HepG2 (cell line): ENCODE results near the gene DNASE2B. TPM values are rescaled to one million over a fixed set of nuclear protein-coding genes. Genes with fewer than 3 reads are reported as not detected.

Source experiments
- ATAC-seq: fragments of 200-7000 bp; cut with Tn5 transposase; 3 replicates; pipeline ENCODE4 v1.9.1; 2020; ENCODE audit warnings: mild to moderate bottlenecking, moderate library complexity
- BruUV-seq: library from RNA; stranded (reverse); fragments of 400-500 nt; replicated peaks from 2 replicates; lab custom pipeline; 2021; lab: Mats Ljungman, UMichigan
- CTCF ChIA-PET: fragments of 300-600 bp; formaldehyde crosslinking; extraction: SDS; loops from one replicate; lab custom pipeline; 2021; ENCODE audit warnings: low total read pairs, inconsistent platforms, low intra/inter-chr PET ratio; lab: Yijun Ruan, JAX
- POLR2A ChIA-PET: fragments of 350-600 bp; sonication (Branson Sonifier 250); formaldehyde crosslinking; loops from one replicate; lab custom pipeline; 2020; ENCODE audit warnings: antibody characterized with exemption, inconsistent platforms; lab: Yijun Ruan, JAX
- DNase-seq: peaks from one replicate; pipeline ENCODE4 v3.0.0-alpha.2; 2015; ENCODE audit warnings: low spot score
- FAIRE-seq: peaks from 3 replicates; lab custom pipeline; 2011; peaks lifted over from hg19 to GRCh38; lab: Jason Lieb, UNC
- H2AFZ ChIP-seq: one replicate; pipeline ENCODE4 v1.6.1; 2011; ENCODE audit warnings: low read length, inconsistent platforms
- H3K27ac ChIP-seq: fragments of 300-600 bp; 3 replicates; pipeline ENCODE4 v1.8.0; 2011; ENCODE audit warnings: mixed run types, mild to moderate bottlenecking, mixed read lengths, low read length, inconsistent platforms; ENCODE audit not compliant: insufficient read depth; ENCODE audit errors: extremely low read length
- H3K27me3 ChIP-seq, 2 experiments: fragments of 200-600 bp in 1 of 2; 2 replicates in 1 of 2; 3 replicates in 1 of 2; pipeline versions ENCODE4 v1.6.0 to v1.8.0; 2011; ENCODE audit warnings: low read length in 2 of 2, mild to moderate bottlenecking in 2 of 2, moderate library complexity in 2 of 2, inconsistent platforms in 1 of 2; ENCODE audit not compliant: insufficient read depth in 2 of 2, control insufficient read depth in 1 of 2
- H3K36me3 ChIP-seq, 2 experiments: fragments of 200-600 bp in 1 of 2; replicated peaks in 1 of 2; 2 replicates in 1 of 2; 3 replicates in 1 of 2; pipeline versions ENCODE4 v1.5.1 to v1.8.0; 2011; ENCODE audit warnings: low read length in 2 of 2, inconsistent platforms in 1 of 2; ENCODE audit not compliant: insufficient read depth in 2 of 2, control insufficient read depth in 1 of 2
- H3K4me1 ChIP-seq: 2 replicates; pipeline ENCODE4 v1.5.1; 2012; ENCODE audit warnings: low read length, inconsistent platforms; ENCODE audit not compliant: insufficient read depth
- H3K4me2 ChIP-seq: 2 replicates; pipeline ENCODE4 v1.6.0; 2011; ENCODE audit warnings: low read depth, low read length, inconsistent platforms
- H3K4me3 ChIP-seq, 3 experiments: fragments of 200-600 bp in 1 of 3; sonication (generic), shearing (Covaris generic) in 1 of 3; replicated peaks in 1 of 3; 2 replicates each; pipeline ENCODE4 v1.5.1; 2011 to 2016; ENCODE audit warnings: low read length in 3 of 3, inconsistent platforms in 2 of 3, low read depth in 2 of 3, mild to moderate bottlenecking in 2 of 3, control low read depth in 1 of 3, mixed read lengths in 1 of 3; ENCODE audit not compliant: insufficient read depth in 1 of 3
- H3K79me2 ChIP-seq: one replicate; pipeline ENCODE4 v1.6.1; 2011; ENCODE audit warnings: low read length, inconsistent platforms; ENCODE audit not compliant: insufficient read depth
- H3K9ac ChIP-seq: 2 replicates; pipeline ENCODE4 v1.6.0; 2011; ENCODE audit warnings: mild to moderate bottlenecking, low read depth, low read length, inconsistent platforms; ENCODE audit not compliant: insufficient read depth
- H3K9me3 ChIP-seq: 2 replicates; pipeline ENCODE4 v1.5.1; 2012; ENCODE audit warnings: mild to moderate bottlenecking, low read length
- H4K20me1 ChIP-seq: 2 replicates; pipeline ENCODE4 v1.6.0; 2011; ENCODE audit warnings: inconsistent platforms, mild to moderate bottlenecking, low read length, moderate library complexity; ENCODE audit not compliant: insufficient read depth
- ARHGAP35 ChIP-seq: sonication (generic); formaldehyde crosslinking; IDR thresholded peaks from 2 replicates; pipeline ENCODE4 v1.9.0; 2022; ENCODE audit warnings: mild to moderate bottlenecking, inconsistent platforms, moderate library complexity, missing genetic modification reagents, borderline replicate concordance
- BCLAF1 ChIP-seq: fragments of 450-650 bp; IDR thresholded peaks from 2 replicates; pipeline ENCODE4 v1.6.1; 2017; ENCODE audit warnings: mild to moderate bottlenecking
- BRCA1 ChIP-seq: sonication (generic); formaldehyde crosslinking; IDR thresholded peaks from 2 replicates; pipeline ENCODE4 v1.4.0; 2020; ENCODE audit warnings: missing genetic modification reagents
- KLF9 ChIP-seq: IDR thresholded peaks from 2 replicates; pipeline ENCODE4 v1.6.1; 2016; ENCODE audit warnings: low read depth
- NFE2L2 ChIP-seq: fragments of 150-350 bp; IDR thresholded peaks from 2 replicates; pipeline ENCODE4 v1.6.1; 2014; ENCODE audit warnings: low read length
- NFKB2 ChIP-seq: sonication (generic); formaldehyde crosslinking; IDR thresholded peaks from 2 replicates; pipeline ENCODE4 v1.4.0; 2020; ENCODE audit warnings: missing genetic modification reagents, borderline replicate concordance
- PPARG ChIP-seq: conservative IDR thresholded peaks from 2 replicates; pipeline ENCODE4 v1.6.1; 2016; ENCODE audit warnings: missing biosample characterization, missing genetic modification reagents
- SMARCC2 ChIP-seq: fragments of 450-650 bp; IDR thresholded peaks from 2 replicates; pipeline ENCODE4 v1.6.1; 2017; ENCODE audit warnings: antibody characterized with exemption, mild to moderate bottlenecking
- STAG1 ChIP-seq: sonication (generic); formaldehyde crosslinking; IDR thresholded peaks from 2 replicates; pipeline ENCODE4 v1.4.0; 2020; ENCODE audit warnings: missing genetic modification reagents
- TAF15 ChIP-seq: fragments of 200-400 bp; formaldehyde crosslinking; IDR thresholded peaks from one replicate; pipeline ENCODE4 v1.6.1; 2018; ENCODE audit warnings: mild to moderate bottlenecking, low read depth, low read length; ENCODE audit not compliant: poor library complexity, severe bottlenecking
- TARDBP ChIP-seq: sonication (generic); formaldehyde crosslinking; IDR thresholded peaks from 2 replicates; pipeline ENCODE4 v1.8.0; 2022; ENCODE audit warnings: mild to moderate bottlenecking, missing genetic modification reagents
- TRIM22 ChIP-seq: fragments of 450-650 bp; IDR thresholded peaks from 2 replicates; pipeline ENCODE4 v1.6.1; 2017
- ZNF337 ChIP-seq: sonication (generic); formaldehyde crosslinking; IDR thresholded peaks from 2 replicates; pipeline ENCODE4 v1.5.1; 2020; ENCODE audit warnings: missing genetic modification reagents, low read depth, mild to moderate bottlenecking, borderline replicate concordance
- WGBS: methylation state at CpG from one replicate; pipeline ENCODE4 v1.1.6; 2017; ENCODE audit warnings: low lambda C conversion rate; 5-methylcytosine and 5-hydroxymethylcytosine counted together
- in situ Hi-C: cut with HindIII; loops from 2 replicates; pipeline ENCODE4 v1.10.0; 2017; ENCODE audit warnings: low pct_unique_long_range_greater_than_20kb; ENCODE audit not compliant: extremely low pct_ligation_motif_present
- intact Hi-C: fragments of 100-400 bp; cut with micrococcal nuclease; formaldehyde crosslinking; loops from one replicate; pipeline ENCODE4 v1.10.0; 2022; ENCODE audit not compliant: unreplicated experiment
- polyA plus RNA-seq, 8 experiments: library from polyadenylated mRNA; depleted of rRNA in 3 of 8; stranded (reverse) in 7 of 8; unstranded in 1 of 8; fragments of >200 nt; fragmentation: Illumina TruSeq in 4 of 8; extraction: Trizol in 4 of 8; gene quantifications; 2 replicates each; pipeline versions ENCODE4 v1.2.1 to v1.2.3, GENCODE V29; 2011 to 2016; ENCODE audit warnings: low read depth in 4 of 8, missing spikeins in 1 of 8, mixed read lengths in 1 of 8; ENCODE audit not compliant: insufficient read depth in 1 of 8
- total RNA-seq, 5 experiments: library from RNA; depleted of rRNA; stranded (reverse); fragments of >200 nt; fragmentation: Illumina TruSeq; extraction: Trizol; gene quantifications; 2 replicates each; pipeline ENCODE4 v1.2.3, GENCODE V29; 2016; ENCODE audit warnings: low read depth in 1 of 5

DNASE2B gene
- total and polyA plus RNA-seq, 2 of the 13 experiments (the other 11 are each of a cell fraction or from before 2014, with no cell fraction given): not detected

- no peaks in the 10 kb centered on the region for H3K4me1 ChIP-seq
- DNase-seq (no peak), FAIRE-seq (no peak), ATAC-seq (no peak)
- no peaks in the 10 kb centered on the region for H3K9me3 ChIP-seq
- H3K79me2 ChIP-seq: no peaks in the 10 kb centered on the region
- no peak overlapping the region for H3K4me3 ChIP-seq
- intact Hi-C loops (no loop called here), in situ Hi-C loops (no loop called here)
- H3K27me3 ChIP-seq: 0 out of 5 replicates have a peak, but pooled peaks cover 0 to 4% of the 10 kb centered on the region in 2 experiments
- no peak overlapping the region for H3K27ac ChIP-seq
- no peak overlapping the region for H2AFZ ChIP-seq
- BruUV-seq: no TSS peak
- CTCF ChIA-PET: no interaction called here
- no peak overlapping the region for H3K9ac ChIP-seq
- H3K4me2 ChIP-seq: no peak overlapping the region
- no peaks in the 10 kb centered on the region for H4K20me1 ChIP-seq
- H3K36me3 ChIP-seq: no peaks in the 10 kb centered on the region
- 3% methylated on average over 2 of the region's 2 CpGs for WGBS
- TF ChIP-seq KLF9 (CRISPR knock-in tag) (no peak), PPARG (CRISPR knock-in tag) (no peak)
- TF ChIP-seq, all 625 proteins: peak for 0
- POLR2A ChIA-PET: no interaction called here
Observed at GRCh38 chr1:84450910-84451309, 52.6 kb downstream of the DNASE2B start.

GRCh38 chr1:84452436-84452835, 54.2 kb downstream of the DNASE2B start:
- DNase-seq (no peak), FAIRE-seq (no peak), ATAC-seq (no peak)
- Histone ChIP-seq H3K79me2 (no peaks in the 10 kb centered on the region), H3K27me3 (0 out of 5 replicates have a peak, but pooled peaks cover 0 to 4% of the 10 kb centered on the region in 2 experiments), H4K20me1 (no peaks in the 10 kb centered on the region), H3K4me1 (no peaks in the 10 kb centered on the region), H2AFZ (no peak overlapping the region), H3K9me3 (no peaks in the 10 kb centered on the region), H3K4me3 (no peak overlapping the region), H3K36me3 (no peaks in the 10 kb centered on the region), H3K9ac (no peak overlapping the region), H3K27ac (no peak overlapping the region), H3K4me2 (no peak overlapping the region)
- intact Hi-C loops: no loop called here
- CTCF ChIA-PET: no interaction called here
- no TSS peak for BruUV-seq
- 15% methylated on average over 3 of the region's 3 CpGs for WGBS
- in situ Hi-C loops: no loop called here
- POLR2A ChIA-PET: no interaction called here
- TF ChIP-seq STAG1 (no peak), TAF15 (no peak), TARDBP (CRISPR knock-in tag) (no peak), BCLAF1 (no peak), TRIM22 (no peak), BRCA1 (CRISPR knock-in tag) (no peak), SMARCC2 (no peak), NFKB2 (no peak), NFE2L2 (no peak), ARHGAP35 (CRISPR knock-in tag) (no peak), ZNF337 (no peak)
